Measurements from ENCODE around the gene WNT9A.
A peak's percentile ranks its signal among the peaks of the same experiment; 100 is the strongest.
"Not testable (repeated sequence)": the region's sequence is repeated elsewhere in the genome, so short reads cannot be mapped to it uniquely, and the experiment has no call there.

Gene WNT9A

DNA sequence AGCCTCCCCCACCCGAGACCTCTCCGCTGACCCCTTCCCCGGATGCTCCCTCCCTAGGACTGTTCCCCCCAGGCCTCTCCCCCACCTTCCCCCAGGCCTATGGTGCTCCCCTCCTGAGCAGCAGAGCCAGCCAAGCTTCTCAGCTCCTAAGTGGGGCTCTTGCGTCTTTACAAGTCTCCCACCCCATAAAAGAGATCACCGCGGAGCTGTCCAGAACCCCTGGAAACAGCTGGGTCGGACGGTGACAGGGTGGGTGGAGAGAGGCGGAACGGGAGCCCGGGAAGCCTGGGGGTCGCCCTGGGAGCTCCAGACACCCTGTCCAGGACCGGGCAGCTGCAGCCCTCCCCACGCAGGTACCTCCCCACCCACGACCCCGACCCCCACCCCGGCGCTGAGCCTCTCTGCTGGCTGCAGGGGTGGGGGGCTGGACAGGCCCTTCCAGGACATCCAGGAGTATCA lies 61.2 kb downstream of the WNT9A start:
- DNase-seq (ENCODE audit: low read depth) = no peak

DNA sequence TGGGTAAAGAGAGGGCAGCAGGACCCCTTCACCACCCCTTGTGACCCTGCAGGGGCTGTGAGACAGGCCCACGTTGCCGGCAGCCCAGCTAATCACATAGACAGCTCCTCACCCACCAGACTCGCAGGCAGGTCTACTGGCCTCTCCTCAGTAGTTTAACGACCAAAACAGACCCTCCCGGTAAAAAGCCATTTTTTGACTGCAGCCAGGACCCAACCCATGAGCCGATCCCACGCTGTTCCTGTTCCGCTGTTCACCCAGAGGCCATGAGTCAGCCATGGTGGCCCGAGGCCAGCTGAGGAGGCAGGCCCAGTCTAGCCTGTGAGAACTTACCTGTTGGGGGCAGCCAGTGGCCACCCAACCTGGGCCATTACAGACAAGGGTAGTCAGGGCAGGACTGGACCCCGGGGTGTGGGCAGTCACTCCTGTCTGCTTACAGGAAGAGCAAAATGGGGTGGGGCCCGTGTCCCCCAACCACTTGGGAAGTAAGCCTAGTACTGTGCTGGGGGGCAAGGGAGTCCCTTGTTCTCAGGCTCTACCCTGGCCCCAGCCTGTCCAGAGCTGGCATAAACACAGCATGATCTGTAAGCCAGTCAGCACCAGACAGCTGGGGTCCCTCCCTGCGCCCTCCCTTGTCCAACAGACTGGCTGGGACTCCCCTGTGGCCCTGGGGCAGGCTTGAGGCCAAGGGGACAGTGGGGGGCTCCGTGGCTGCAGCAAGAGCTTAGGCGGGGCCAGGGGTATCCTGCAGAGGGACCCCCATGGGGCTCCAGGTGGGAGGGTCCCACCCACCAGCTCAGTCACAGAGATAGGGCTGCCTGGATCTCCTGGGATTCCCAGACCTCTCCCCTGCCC lies 61.9 kb downstream of the WNT9A start:
- peak; percentile 14 for DNase-seq (ENCODE audit: low read depth)

DNA sequence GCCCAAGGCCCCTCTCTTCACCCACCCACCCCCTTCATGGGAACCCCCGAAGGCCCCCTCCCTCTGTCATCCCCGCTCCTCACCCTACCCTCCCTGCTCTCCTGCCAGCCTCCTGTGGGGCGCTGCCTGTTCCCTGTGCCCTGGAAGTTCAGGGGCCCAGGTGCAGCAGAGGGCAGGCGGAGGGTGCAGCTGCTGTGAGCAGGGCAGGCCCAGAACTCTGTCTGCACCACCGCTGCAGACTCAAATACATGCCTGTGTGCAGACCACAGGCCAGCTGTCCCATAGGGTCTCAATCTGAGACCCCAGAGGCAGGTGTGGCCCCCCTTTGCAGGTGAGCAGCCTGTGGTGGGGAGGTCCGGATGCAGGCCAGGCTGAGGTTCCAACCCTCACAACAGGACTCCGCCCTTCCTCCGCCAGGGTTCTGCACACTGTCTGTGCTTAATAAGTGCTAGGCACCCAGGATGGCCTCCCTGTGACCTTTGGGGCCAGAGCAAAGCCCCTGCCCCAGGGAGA lies 62.5 kb downstream of the WNT9A start:
- no peak for DNase-seq (ENCODE audit: low read depth)

DNA sequence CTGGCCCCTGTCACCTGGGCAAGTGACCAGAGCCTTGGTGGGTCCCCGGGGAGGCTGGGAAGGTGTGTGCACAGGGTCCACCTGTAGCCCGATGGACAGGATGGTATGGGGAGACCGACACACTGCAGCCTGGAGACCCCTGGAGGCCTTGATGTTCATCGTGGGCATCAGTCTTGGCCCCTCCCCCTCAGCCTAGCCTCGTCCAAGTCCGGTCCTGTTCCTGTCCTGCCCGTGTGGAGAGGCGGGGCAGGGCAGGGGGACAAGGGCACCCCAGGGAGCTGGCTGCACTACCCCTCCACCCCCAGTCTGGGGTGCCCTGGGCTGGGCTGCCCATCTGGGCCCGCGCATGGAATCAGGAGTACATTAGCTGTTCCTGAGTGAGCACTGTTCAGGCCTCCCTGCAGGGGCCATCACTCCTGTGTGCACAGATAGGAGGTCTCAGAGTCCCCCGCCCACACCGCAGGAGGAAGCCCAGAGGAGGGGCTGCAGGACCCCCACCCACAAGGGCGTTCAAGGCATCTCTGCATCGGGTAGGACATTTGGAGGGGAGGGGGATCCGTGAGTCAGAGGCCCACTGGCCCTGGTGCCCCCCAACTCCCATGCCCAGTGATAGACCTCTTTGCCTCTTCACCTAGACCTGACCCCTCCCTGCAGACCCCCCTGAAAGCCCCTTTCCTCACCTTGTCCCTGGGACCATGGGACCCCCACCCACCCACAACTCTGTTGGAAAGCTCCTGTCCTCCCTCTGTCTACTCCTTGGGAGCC lies 63.2 kb downstream of the WNT9A start:
- no peak for DNase-seq (ENCODE audit: low read depth)

DNA sequence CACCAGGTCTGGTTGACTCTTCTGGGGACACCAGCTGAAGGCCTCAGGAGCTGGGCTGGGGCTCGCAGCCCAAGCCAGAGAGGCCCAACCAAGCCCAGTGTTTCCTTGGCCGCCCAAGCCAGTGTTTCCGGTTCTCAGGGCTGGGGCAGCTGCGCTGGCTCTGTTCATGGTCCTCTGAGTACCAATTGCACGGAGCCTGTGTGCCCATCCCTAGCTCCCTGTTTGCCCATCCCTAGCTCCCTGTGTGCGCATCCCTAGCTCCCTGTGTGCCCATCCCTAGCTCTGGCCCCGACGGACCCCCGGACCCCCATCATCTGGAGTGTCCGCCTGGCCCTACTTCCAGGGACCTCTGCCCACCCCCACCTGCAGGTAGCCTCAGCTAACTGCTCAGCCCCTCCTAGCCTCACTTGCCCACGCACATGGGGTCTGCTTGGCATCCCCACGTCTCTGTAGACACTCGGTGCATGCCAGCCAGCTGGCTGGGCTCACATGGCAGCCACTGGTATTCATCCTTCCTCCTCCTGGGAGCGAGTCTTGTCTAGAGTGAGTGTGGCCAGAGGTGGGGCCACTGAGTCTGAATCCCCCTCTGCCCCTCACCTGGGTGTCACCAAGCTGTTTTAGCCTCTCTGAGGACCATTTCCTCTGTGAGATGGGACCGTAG lies 64.0 kb downstream of the WNT9A start:
- DNase-seq (ENCODE audit: low read depth) = no peak

DNA sequence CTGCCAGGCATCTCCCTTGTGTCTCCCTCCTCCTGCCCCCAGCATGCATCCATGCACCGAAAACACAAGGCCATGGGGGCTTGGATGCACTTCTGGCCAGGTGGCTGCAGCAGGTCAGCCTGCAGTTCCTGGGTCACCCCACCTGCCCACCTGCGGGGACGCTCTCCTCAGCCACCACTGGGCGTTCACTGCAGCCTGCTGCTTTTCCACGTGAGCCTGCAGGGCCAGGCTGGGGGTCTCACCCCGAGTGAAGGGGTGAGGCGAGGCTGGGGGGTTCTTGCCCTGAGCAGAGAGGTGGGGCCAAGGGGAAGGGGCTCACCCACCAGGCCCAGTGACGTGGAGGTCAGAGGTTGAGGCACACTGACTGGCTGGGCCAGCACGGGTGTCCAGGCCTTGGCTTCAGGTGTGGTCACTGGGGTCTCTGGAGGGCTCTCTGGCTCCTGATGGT lies 64.6 kb downstream of the WNT9A start:
- DNase-seq (ENCODE audit: low read depth) = no peak

DNA sequence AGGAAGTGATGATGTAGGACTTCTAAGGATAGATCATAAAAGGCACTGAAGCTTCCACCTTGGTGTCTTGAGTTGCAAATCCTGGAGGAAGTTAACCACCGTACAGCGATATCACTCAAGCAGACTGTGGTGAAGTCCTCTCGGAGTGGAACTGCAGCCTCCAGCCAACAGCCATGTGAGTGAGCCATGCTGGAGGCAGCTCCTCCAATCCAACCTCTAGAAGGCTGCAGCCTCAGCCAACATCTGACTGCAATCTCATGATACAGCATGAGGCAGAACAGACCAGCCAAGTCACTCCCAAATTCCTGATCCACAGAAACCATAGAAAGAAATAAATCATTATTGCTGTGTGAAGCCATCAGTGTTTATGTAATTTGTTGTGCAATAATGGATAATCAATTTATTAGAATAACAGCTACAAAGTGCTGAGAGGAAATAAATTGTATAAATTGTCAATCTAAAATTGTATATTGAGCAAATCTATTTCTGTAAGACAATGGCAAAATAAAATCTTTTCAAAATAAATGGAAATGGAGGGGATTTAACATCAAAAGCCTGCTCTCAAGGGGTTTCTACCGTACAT lies 67.3 kb downstream of the WNT9A start:
- DNase-seq (ENCODE audit: low read depth) = no peak

DNA sequence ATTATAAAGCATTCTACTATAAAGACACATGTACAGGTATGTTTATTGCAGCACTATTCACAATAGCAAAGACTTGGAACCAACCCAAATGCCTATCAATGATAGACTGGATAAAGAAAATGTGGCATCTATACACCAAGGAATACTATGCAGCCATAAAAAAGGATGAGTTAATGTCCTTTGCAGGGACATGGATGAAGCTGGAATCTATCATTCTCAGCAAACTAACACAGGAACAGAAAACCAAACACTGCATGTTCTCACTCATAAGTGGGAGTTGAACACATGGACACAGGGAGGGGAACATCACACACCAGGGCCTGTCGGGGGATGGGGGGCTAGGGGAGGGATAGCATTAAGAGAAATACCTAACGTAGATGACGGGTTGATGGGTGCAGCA lies 69.9 kb downstream of the WNT9A start:
- DNase-seq (ENCODE audit: low read depth) = not testable (repeated sequence)

DNA sequence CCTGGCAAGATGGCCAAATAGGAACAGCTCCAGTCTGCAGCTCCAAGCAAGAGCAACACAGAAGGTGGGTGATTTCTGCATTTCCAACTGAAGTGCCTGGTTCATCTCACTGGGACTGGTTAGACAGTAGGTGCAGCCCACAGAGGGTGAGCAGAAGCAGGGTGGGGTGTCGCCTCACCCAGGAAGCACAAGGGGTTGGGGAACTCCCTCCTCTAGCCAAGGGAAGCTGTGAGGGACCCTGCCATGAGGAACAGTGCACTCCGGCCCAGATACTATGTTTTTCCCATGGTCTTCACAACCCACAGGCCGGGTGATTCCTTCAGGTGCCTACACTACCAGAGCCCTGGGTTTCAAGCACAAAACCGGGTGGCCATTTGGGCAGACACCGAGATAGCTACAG lies 75.8 kb downstream of the WNT9A start:
- not testable (repeated sequence) for DNase-seq (ENCODE audit: low read depth)

DNA sequence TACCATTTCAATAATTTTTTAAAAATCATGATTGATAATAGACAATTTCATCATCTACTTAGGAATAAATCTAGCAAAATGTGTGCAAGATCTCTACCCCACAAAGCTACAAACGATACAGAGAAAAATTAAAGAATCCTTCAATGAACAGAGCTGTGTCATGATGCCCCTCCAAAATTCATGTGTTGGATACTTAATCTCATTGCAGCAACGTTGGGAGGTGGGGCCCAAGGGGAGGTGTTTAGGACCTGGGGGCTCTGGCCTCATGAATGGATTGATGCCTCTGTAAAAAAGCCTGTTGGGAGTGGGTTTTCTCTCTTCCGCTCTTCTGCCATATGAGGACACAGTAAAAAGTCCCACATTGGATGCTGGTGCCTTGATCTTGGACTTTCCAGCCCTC lies 77.4 kb downstream of the WNT9A start:
- no peak for DNase-seq (ENCODE audit: low read depth)

DNA sequence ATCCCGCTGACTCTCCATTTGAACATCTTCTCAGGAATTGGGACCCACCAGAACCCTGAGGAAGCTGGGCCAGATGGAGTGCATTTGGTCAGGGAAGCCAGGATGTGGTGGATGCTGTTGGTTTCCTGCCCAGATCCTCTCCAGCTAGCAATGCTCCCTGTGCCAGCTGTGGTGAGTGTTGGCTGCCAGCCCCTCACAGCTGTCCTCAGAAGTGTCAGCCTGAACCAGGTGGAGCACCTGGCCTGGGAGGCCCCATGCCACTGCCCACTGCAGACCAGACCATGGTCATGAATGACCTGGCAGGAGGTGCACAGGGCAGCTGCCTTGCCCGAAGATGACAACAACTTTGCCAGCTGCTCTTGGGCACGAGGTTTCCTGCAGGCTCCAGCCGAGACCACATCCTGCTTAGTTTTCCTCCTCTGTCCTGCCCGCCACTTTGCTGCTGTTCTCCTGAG lies 77.9 kb downstream of the WNT9A start:
- peak; percentile 44 for DNase-seq (ENCODE audit: low read depth)

DNA sequence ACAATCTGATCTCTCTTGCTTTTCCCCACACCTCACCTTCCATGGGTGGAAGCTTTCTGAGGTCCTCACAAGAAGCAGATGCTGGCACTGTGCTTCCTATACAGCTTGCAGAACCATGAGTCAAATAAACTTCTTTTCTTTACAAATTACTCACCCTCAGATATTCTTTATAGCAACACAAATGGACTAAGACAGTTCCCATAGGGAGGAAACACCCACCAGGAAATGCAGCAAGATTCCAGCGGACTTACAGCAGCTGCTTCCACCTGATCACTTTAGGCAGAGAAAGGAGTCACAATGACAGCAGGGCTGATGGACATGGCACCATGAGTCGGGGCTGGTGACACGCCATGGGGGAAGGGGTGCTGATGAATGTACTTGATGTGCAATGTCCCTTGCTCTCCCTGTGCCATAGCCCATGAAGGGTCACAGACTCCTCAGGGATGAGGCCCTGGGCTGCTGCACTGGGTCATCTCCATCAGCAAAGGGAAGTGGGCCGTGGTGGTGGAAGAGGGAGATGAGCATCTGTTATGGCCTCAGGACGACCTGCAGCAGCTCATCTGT lies 78.4 kb downstream of the WNT9A start:
- DNase-seq (ENCODE audit: low read depth) = no peak

Data from GM04504 (cell line).